H9 (cell line): ENCODE data around the gene NRG3. TPM values are rescaled to one million over a fixed set of nuclear protein-coding genes. Genes with fewer than 3 reads are reported as not detected.

Experiments
- DNase-seq: peaks from one replicate; pipeline ENCODE4 v3.0.0-alpha.2; 2017
- H2AFZ ChIP-seq: one replicate; pipeline ENCODE4 v1.6.1; 2013; ENCODE audit warnings: mild to moderate bottlenecking, low read length, control low read depth, moderate library complexity
- H2AK5ac ChIP-seq: 2 replicates; pipeline ENCODE4 v1.6.1; 2013; ENCODE audit warnings: low read length, control low read depth, mixed read lengths; ENCODE audit not compliant: insufficient read length
- H2BK120ac ChIP-seq: one replicate; pipeline ENCODE4 v1.6.1; 2013; ENCODE audit warnings: low read depth, mild to moderate bottlenecking, low read length, control low read depth, inconsistent platforms; ENCODE audit not compliant: poor library complexity, severe bottlenecking
- H2BK12ac ChIP-seq: 2 replicates; pipeline ENCODE4 v1.6.1; 2013; ENCODE audit warnings: low read length, control low read depth, mixed read lengths, low read depth; ENCODE audit not compliant: insufficient read length
- H2BK15ac ChIP-seq: 2 replicates; pipeline ENCODE4 v1.6.1; 2013; ENCODE audit warnings: low read depth, low read length, control low read depth
- H2BK20ac ChIP-seq: one replicate; pipeline ENCODE4 v1.6.1; 2013; ENCODE audit warnings: low read depth, mild to moderate bottlenecking, low read length, control low read depth, inconsistent platforms; ENCODE audit not compliant: poor library complexity, severe bottlenecking
- H2BK5ac ChIP-seq: 2 replicates; pipeline ENCODE4 v1.6.1; 2013; ENCODE audit warnings: low read length, control low read depth, mixed read lengths; ENCODE audit not compliant: insufficient read length
- H3K14ac ChIP-seq: 2 replicates; pipeline ENCODE4 v1.6.1; 2013; ENCODE audit warnings: low read length, control low read depth; ENCODE audit not compliant: insufficient read depth
- H3K18ac ChIP-seq: 2 replicates; pipeline ENCODE4 v1.6.1; 2013; ENCODE audit warnings: low read depth, mild to moderate bottlenecking, mixed read lengths, low read length, control low read depth; ENCODE audit not compliant: insufficient read length
- H3K23ac ChIP-seq: 2 replicates; pipeline ENCODE4 v1.6.1; 2013; ENCODE audit warnings: low read length, control low read depth, mixed read lengths, low read depth; ENCODE audit not compliant: insufficient read length
- H3K23me2 ChIP-seq: 2 replicates; pipeline ENCODE4 v1.6.1; 2013; ENCODE audit warnings: low read depth, mild to moderate bottlenecking, mixed read lengths, low read length, control low read depth; ENCODE audit not compliant: insufficient read length, poor library complexity, severe bottlenecking
- H3K27ac ChIP-seq: 2 replicates; pipeline ENCODE4 v1.5.1; 2013; ENCODE audit warnings: low read length, control low read depth, mixed read lengths, low read depth; ENCODE audit not compliant: insufficient read length
- H3K27me3 ChIP-seq: 2 replicates; pipeline ENCODE4 v1.6.1; 2013; ENCODE audit warnings: low read length, control low read depth, inconsistent platforms; ENCODE audit not compliant: insufficient read depth
- H3K4ac ChIP-seq: 2 replicates; pipeline ENCODE4 v1.6.1; 2013; ENCODE audit warnings: low read depth, mild to moderate bottlenecking, control low read depth, inconsistent platforms, low read length, moderate library complexity
- H3K4me1 ChIP-seq: 2 replicates; pipeline ENCODE4 v1.6.1; 2013; ENCODE audit warnings: low read length, control low read depth, inconsistent platforms; ENCODE audit not compliant: insufficient read depth
- H3K4me2 ChIP-seq: 2 replicates; pipeline ENCODE4 v1.6.1; 2013; ENCODE audit warnings: low read length, control low read depth, mixed read lengths; ENCODE audit not compliant: insufficient read length, insufficient read depth
- H3K56ac ChIP-seq: 2 replicates; pipeline ENCODE4 v1.6.1; 2013; ENCODE audit warnings: low read depth, mild to moderate bottlenecking, mixed read lengths, low read length, control low read depth; ENCODE audit not compliant: insufficient read length
- H3K79me1 ChIP-seq: 2 replicates; pipeline ENCODE4 v1.6.1; 2013; ENCODE audit warnings: low read depth, mild to moderate bottlenecking, moderate library complexity, low read length, control low read depth, inconsistent platforms; ENCODE audit not compliant: insufficient read depth, poor library complexity, severe bottlenecking
- H3K79me2 ChIP-seq: 2 replicates; pipeline ENCODE4 v1.6.1; 2013; ENCODE audit warnings: low read length, control low read depth, inconsistent platforms; ENCODE audit not compliant: insufficient read depth
- H3K9ac ChIP-seq: 2 replicates; pipeline ENCODE4 v1.6.1; 2013; ENCODE audit warnings: low read length, control low read depth, mixed read lengths; ENCODE audit not compliant: insufficient read length; ENCODE audit errors: extremely low read depth
- H3K9me3 ChIP-seq: one replicate; pipeline ENCODE4 v1.6.1; 2013; ENCODE audit warnings: low read depth, low read length, inconsistent platforms; ENCODE audit not compliant: control insufficient read depth
- H3T11ph ChIP-seq: one replicate; pipeline ENCODE4 v1.6.1; 2013; ENCODE audit warnings: mild to moderate bottlenecking, low read length, control low read depth, inconsistent platforms
- H4K20me1 ChIP-seq: one replicate; pipeline ENCODE4 v1.6.1; 2013; ENCODE audit not compliant: control insufficient read depth, insufficient read length, insufficient read depth
- H4K5ac ChIP-seq: 2 replicates; pipeline ENCODE4 v1.6.1; 2013; ENCODE audit warnings: low read depth, mild to moderate bottlenecking, mixed read lengths, low read length, control low read depth; ENCODE audit not compliant: insufficient read length
- H4K8ac ChIP-seq: replicated peaks from 2 replicates; pipeline ENCODE4 v1.6.1; 2013; ENCODE audit warnings: low read length, control low read depth, mixed read lengths, low read depth; ENCODE audit not compliant: insufficient read length
- H4K91ac ChIP-seq: 2 replicates; pipeline ENCODE4 v1.6.1; 2013; ENCODE audit warnings: low read depth, mild to moderate bottlenecking, moderate library complexity, mixed read lengths, low read length, control low read depth; ENCODE audit not compliant: insufficient read length
- H3K27ac Mint-ChIP-seq, 3 experiments: 2 replicates in 2 of 3; 3 replicates in 1 of 3; pipeline ENCODE4 v1.8.0; 2020 to 2021; ENCODE audit warnings: mixed read lengths in 3 of 3, mild to moderate bottlenecking in 1 of 3, moderate library complexity in 1 of 3
- H3K27me3 Mint-ChIP-seq: 2 replicates; pipeline ENCODE4 v1.8.0; 2021; ENCODE audit warnings: low read depth, mild to moderate bottlenecking, moderate library complexity, mixed read lengths
- H3K36me3 Mint-ChIP-seq, 3 experiments: 2 replicates in 2 of 3; 3 replicates in 1 of 3; pipeline ENCODE4 v1.8.0; 2020 to 2021; ENCODE audit warnings: low read depth in 3 of 3, mixed read lengths in 3 of 3; ENCODE audit not compliant: insufficient read depth in 1 of 3
- H3K4me1 Mint-ChIP-seq, 2 experiments: 2 replicates each; pipeline ENCODE4 v1.8.0; 2020; ENCODE audit warnings: mixed read lengths in 2 of 2
- H3K4me3 Mint-ChIP-seq, 2 experiments: 2 replicates in 1 of 2; 3 replicates in 1 of 2; pipeline ENCODE4 v1.8.0; 2020 to 2021; ENCODE audit warnings: mild to moderate bottlenecking in 2 of 2, mixed read lengths in 2 of 2, moderate library complexity in 1 of 2
- H3K9me3 Mint-ChIP-seq, 2 experiments: 2 replicates in 1 of 2; 3 replicates in 1 of 2; pipeline ENCODE4 v1.8.0; 2020; ENCODE audit warnings: mild to moderate bottlenecking in 2 of 2, mixed read lengths in 2 of 2, moderate library complexity in 1 of 2
- CTCF ChIP-seq: fragments of 200-600 bp; sonication (generic); conservative IDR thresholded peaks from 3 replicates; pipeline ENCODE4 v1.8.0; 2021; ENCODE audit warnings: antibody characterized with exemption, mild to moderate bottlenecking
- WGBS: extraction: QIAGEN DNeasy Blood & Tissue Kit; methylation state at CpG from one replicate; pipeline ENCODE4 v1.1.7; 2013; ENCODE audit warnings: missing lambda C conversion rate, low lambda C conversion rate, mixed read lengths; ENCODE audit not compliant: insufficient read length; ENCODE audit errors: extremely low coverage; 5-methylcytosine and 5-hydroxymethylcytosine counted together
- total RNA-seq: library from RNA; stranded (reverse); gene quantifications from 2 replicates; pipeline ENCODE4 v1.2.1, GENCODE V29; 2021

The NRG3 gene
- total RNA-seq, 1 experiment from 2014 or later, result 1.6 TPM

- Histone ChIP-seq H3K27ac (no peak overlapping the region), H3K18ac (no peak overlapping the region), H4K5ac (no peak overlapping the region), H2BK12ac (no peak overlapping the region), H3K4ac (no peak overlapping the region), H2BK5ac (no peak overlapping the region), H3K56ac (no peak overlapping the region), H3K4me2 (no peak overlapping the region), H3K23ac (no peak overlapping the region), H3K27me3 (no peaks in the 10 kb centered on the region), H2BK20ac (no peak overlapping the region), H4K20me1 (no peaks in the 10 kb centered on the region), H3K79me2 (0 out of 2 replicates have a peak, but pooled peaks cover 3% of the 10 kb centered on the region), H2AK5ac (no peak overlapping the region), H3K23me2 (no peaks in the 10 kb centered on the region), H3K9me3 (no peaks in the 10 kb centered on the region), H2BK15ac (no peak overlapping the region), H4K91ac (no peak overlapping the region), H3K14ac (no peak overlapping the region), H2AFZ (no peak overlapping the region), H3K79me1 (no peaks in the 10 kb centered on the region), H3T11ph (no peak overlapping the region), H2BK120ac (no peak overlapping the region), H3K4me1 (no peaks in the 10 kb centered on the region), H4K8ac (no peak overlapping the region), H3K9ac (no peak overlapping the region)
- no peak overlapping the region for H3K4me3 Mint-ChIP-seq
- no peaks in the 10 kb centered on the region; the same call in 1 of the 2 replicates for H3K27me3 Mint-ChIP-seq
- TF ChIP-seq CTCF, result no peak
- no peak for DNase-seq
- H3K4me1 Mint-ChIP-seq, result peaks cover 0 to 4% of the 10 kb centered on the region in 2 experiments; a peak in 1 of 4 replicates
- no peak overlapping the region for H3K27ac Mint-ChIP-seq
- H3K9me3 Mint-ChIP-seq, result peaks cover under 1 to 3% of the 10 kb centered on the region in 2 experiments; a peak in 3 of 5 replicates
- WGBS, result no CpG with 5 or more reads among the region's 3 CpGs
- no peaks in the 10 kb centered on the region for H3K36me3 Mint-ChIP-seq
Observed at GRCh38 chr10:82925547-82925946, 1050.6 kb downstream of the NRG3 start.
